HEK293 (cell line): ENCODE data around the gene RCN2.

ENCODE experiments used
- CTCF ChIA-PET: fragments of 350-600 bp; formaldehyde crosslinking; extraction: SDS; loops from one replicate; lab custom pipeline; 2021; ENCODE audit warnings: antibody characterized with exemption; lab: Yijun Ruan, JAX
- POLR2A ChIA-PET: fragments of 300-600 bp; formaldehyde crosslinking; extraction: SDS; loops from one replicate; lab custom pipeline; 2020; ENCODE audit warnings: antibody characterized with exemption, inconsistent platforms; lab: Yijun Ruan, JAX
- H3K27ac ChIP-seq: fragments of 200-500 bp; sonication (Bioruptor generic); 2 replicates; pipeline ENCODE4 v1.5.1; 2014; ENCODE audit warnings: low read depth, low read length, control low read depth, inconsistent platforms; ENCODE audit errors: extremely low read depth
- H3K36me3 ChIP-seq, 2 experiments: fragments of 200-500 bp in 1 of 2; sonication (Bioruptor generic) in 1 of 2; 1 replicate in 1 of 2; 2 replicates in 1 of 2; pipeline ENCODE4 v1.5.1; 2014 to 2017; ENCODE audit warnings: inconsistent platforms in 2 of 2, low read length in 2 of 2; ENCODE audit not compliant: control insufficient read depth in 2 of 2, insufficient read depth in 1 of 2
- H3K4me1 ChIP-seq: fragments of 200-500 bp; sonication (Bioruptor generic); 2 replicates; pipeline ENCODE4 v1.5.1; 2014; ENCODE audit warnings: mild to moderate bottlenecking, low read length, inconsistent platforms; ENCODE audit not compliant: control insufficient read depth, insufficient read depth
- H3K4me3 ChIP-seq: 2 replicates; pipeline ENCODE4 v1.5.1; 2011; ENCODE audit warnings: low read depth, mild to moderate bottlenecking, control low read depth, low read length, moderate library complexity
- H3K9me3 ChIP-seq: fragments of 200-500 bp; sonication (Bioruptor generic); 2 replicates; pipeline ENCODE4 v1.5.1; 2014; ENCODE audit warnings: low read depth, low read length, inconsistent platforms; ENCODE audit not compliant: control insufficient read depth, insufficient read depth
- HOXD13 ChIP-seq: sonication (generic); formaldehyde crosslinking; IDR thresholded peaks from 2 replicates; pipeline ENCODE4 v1.8.0; 2022; ENCODE audit warnings: missing genetic modification reagents, borderline replicate concordance
- INSM2 ChIP-seq: fragments of 450-650 bp; formaldehyde crosslinking; IDR thresholded peaks from 2 replicates; pipeline ENCODE4 v1.5.1; 2016; ENCODE audit warnings: missing biosample characterization, missing genetic modification characterization
- REST ChIP-seq: fragments of 450-650 bp; formaldehyde crosslinking; IDR thresholded peaks from 2 replicates; pipeline ENCODE4 v1.5.1; 2016; ENCODE audit warnings: missing biosample characterization, missing genetic modification characterization
- TCF7L2 ChIP-seq: IDR thresholded peaks from 2 replicates; pipeline ENCODE4 v1.6.1; 2011; ENCODE audit warnings: low read depth, mild to moderate bottlenecking, inconsistent platforms, low read length, moderate library complexity, borderline replicate concordance
- YY1 ChIP-seq: fragments of 450-650 bp; formaldehyde crosslinking; IDR thresholded peaks from 2 replicates; pipeline ENCODE4 v1.5.1; 2018; ENCODE audit warnings: missing biosample characterization, missing genetic modification characterization
- ZNF10 ChIP-seq: fragments of 450-650 bp; formaldehyde crosslinking; IDR thresholded peaks from 2 replicates; pipeline ENCODE4 v1.5.1; 2017; ENCODE audit warnings: missing biosample characterization, missing genetic modification characterization
- ZNF248 ChIP-seq: fragments of 450-650 bp; formaldehyde crosslinking; IDR thresholded peaks from 2 replicates; pipeline ENCODE4 v1.5.1; 2017; ENCODE audit warnings: missing biosample characterization, missing genetic modification characterization
- ZNF292 ChIP-seq: fragments of 450-650 bp; formaldehyde crosslinking; IDR thresholded peaks from 2 replicates; pipeline ENCODE4 v1.5.1; 2016; ENCODE audit warnings: low read depth, missing biosample characterization, missing genetic modification characterization, borderline replicate concordance
- ZNF433 ChIP-seq: fragments of 450-650 bp; formaldehyde crosslinking; IDR thresholded peaks from 2 replicates; pipeline ENCODE4 v1.5.1; 2016; ENCODE audit warnings: missing biosample characterization, missing genetic modification characterization, low read depth
- ZNF561 ChIP-seq: fragments of 450-650 bp; IDR thresholded peaks from 2 replicates; pipeline ENCODE4 v1.5.1; 2018; ENCODE audit warnings: missing biosample characterization, missing genetic modification characterization, borderline replicate concordance
- ZNF610 ChIP-seq: fragments of 450-650 bp; formaldehyde crosslinking; IDR thresholded peaks from 2 replicates; pipeline ENCODE4 v1.5.1; 2016; ENCODE audit warnings: missing biosample characterization, missing genetic modification characterization, borderline replicate concordance
- ZNF785 ChIP-seq: fragments of 450-650 bp; formaldehyde crosslinking; IDR thresholded peaks from 2 replicates; pipeline ENCODE4 v1.5.1; 2016; ENCODE audit warnings: missing biosample characterization, missing genetic modification characterization
- ZNF830 ChIP-seq: fragments of 450-650 bp; IDR thresholded peaks from 2 replicates; pipeline ENCODE4 v1.5.0; 2018; ENCODE audit warnings: missing biosample characterization, missing genetic modification characterization, low read depth, mild to moderate bottlenecking, moderate library complexity
- ZXDB ChIP-seq: fragments of 450-650 bp; formaldehyde crosslinking; IDR thresholded peaks from 2 replicates; pipeline ENCODE4 v1.5.1; 2016; ENCODE audit warnings: missing biosample characterization, missing genetic modification characterization
- TF ChIP-seq, protein P1 (sequence below): fragments of 450-650 bp; formaldehyde crosslinking; IDR thresholded peaks from 2 replicates; pipeline ENCODE4 v1.5.1; 2016; ENCODE audit warnings: missing biosample characterization, missing genetic modification characterization

The RCN2 gene

GRCh38 chr15:76941636-76942035, 10.1 kb downstream of the RCN2 start:
- POLR2A ChIA-PET = interaction anchor here (0.6 to 0.9 kb wide), 4 partner anchors 8 to 605 kb away, joined by 3 to 4 read pairs (median 4); partner anchors contain the start of genes ISL2 and RCN2
- H3K27ac ChIP-seq = no peak overlapping the region
- H3K4me1 ChIP-seq = no peaks in the 10 kb centered on the region
- H3K9me3 ChIP-seq = no peaks in the 10 kb centered on the region
- H3K36me3 ChIP-seq = peaks cover 56 to 66% of the 10 kb centered on the region in 2 experiments
- CTCF ChIA-PET = interaction anchor here (0.6 to 1.6 kb wide), 11 partner anchors 8 to 713 kb away, joined by 3 to 5 read pairs (median 4); no protein-coding TSS in a partner anchor
- TF ChIP-seq ZNF10 (no peak), TCF7L2 (no peak), ZNF561 (tag by site-specific recombination) (no peak), ZNF785 (tag by site-specific recombination) (no peak), ZXDB (no peak), HOXD13 (CRISPR knock-in tag) (no peak), ZNF433 (tag by site-specific recombination) (no peak), REST (no peak), ZNF610 (tag by site-specific recombination) (no peak)
- TF ChIP-seq, all 188 proteins: peak for 0
- no peak overlapping the region for H3K4me3 ChIP-seq

GRCh38 chr15:76942331-76942730, 10.8 kb downstream of the RCN2 start:
- peaks cover 56 to 66% of the 10 kb centered on the region in 2 experiments for H3K36me3 ChIP-seq
- no peaks in the 10 kb centered on the region for H3K4me1 ChIP-seq
- no peak for TF ChIP-seq INSM2 (tag by site-specific recombination)
- TF ChIP-seq ZNF248 (tag by site-specific recombination) = no peak
- TF ChIP-seq, protein P1, sequence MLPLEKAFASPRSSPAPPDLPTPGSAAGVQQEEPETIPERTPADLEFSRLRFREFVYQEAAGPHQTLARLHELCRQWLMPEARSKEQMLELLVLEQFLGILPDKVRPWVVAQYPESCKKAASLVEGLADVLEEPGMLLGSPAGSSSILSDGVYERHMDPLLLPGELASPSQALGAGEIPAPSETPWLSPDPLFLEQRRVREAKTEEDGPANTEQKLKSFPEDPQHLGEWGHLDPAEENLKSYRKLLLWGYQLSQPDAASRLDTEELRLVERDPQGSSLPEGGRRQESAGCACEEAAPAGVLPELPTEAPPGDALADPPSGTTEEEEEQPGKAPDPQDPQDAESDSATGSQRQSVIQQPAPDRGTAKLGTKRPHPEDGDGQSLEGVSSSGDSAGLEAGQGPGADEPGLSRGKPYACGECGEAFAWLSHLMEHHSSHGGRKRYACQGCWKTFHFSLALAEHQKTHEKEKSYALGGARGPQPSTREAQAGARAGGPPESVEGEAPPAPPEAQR (tag by site-specific recombination) = no peak
- no peak for TF ChIP-seq ZNF292 (tag by site-specific recombination)
- TF ChIP-seq YY1 (tag by site-specific recombination) = no peak
- TF ChIP-seq ZNF830 (tag by site-specific recombination) = no peak
- no peak overlapping the region for H3K4me3 ChIP-seq
- CTCF ChIA-PET = interaction anchor here (0.6 to 1.6 kb wide), 7 partner anchors 9 to 879 kb away, joined by 3 to 4 read pairs (median 3); no protein-coding TSS in a partner anchor
- H3K27ac ChIP-seq = no peak overlapping the region
- POLR2A ChIA-PET = no interaction called here
- no peaks in the 10 kb centered on the region for H3K9me3 ChIP-seq
